Omental fat pad (tissue), 4 donors: ENCODE data around the gene AUTS2. TPM values are rescaled to one million over a fixed set of nuclear protein-coding genes. Genes with fewer than 3 reads are reported as not detected.

Source experiments
- ATAC-seq: fragments of 150-250 bp; one replicate; pipeline ENCODE4 v1.9.1; 2016; ENCODE audit warnings: mild to moderate bottlenecking, moderate library complexity; ENCODE audit not compliant: low FRiP score
- DNase-seq: peaks from one replicate; pipeline ENCODE4 v3.0.0-alpha.2; 2019; ENCODE audit warnings: low spot score
- total RNA-seq, 4 donors: library from RNA; depleted of rRNA; stranded (reverse); fragments of >200 nt; gene quantifications; one replicate each; pipeline ENCODE4 v1.1.0, GENCODE V29; 2016
- TF ChIP-seq, protein P1 (sequence below), 3 donors: fragments of 450-650 bp; IDR thresholded peaks; one replicate each; pipeline ENCODE4 v1.5.1; 2016 to 2017; ENCODE audit warnings: antibody characterized with exemption in 3 of 3, mild to moderate bottlenecking in 3 of 3, moderate library complexity in 2 of 3

The AUTS2 gene
- total RNA-seq, 4 donors from 2014 or later = 13.2 to 27.0 (median 21.2) TPM

DNA sequence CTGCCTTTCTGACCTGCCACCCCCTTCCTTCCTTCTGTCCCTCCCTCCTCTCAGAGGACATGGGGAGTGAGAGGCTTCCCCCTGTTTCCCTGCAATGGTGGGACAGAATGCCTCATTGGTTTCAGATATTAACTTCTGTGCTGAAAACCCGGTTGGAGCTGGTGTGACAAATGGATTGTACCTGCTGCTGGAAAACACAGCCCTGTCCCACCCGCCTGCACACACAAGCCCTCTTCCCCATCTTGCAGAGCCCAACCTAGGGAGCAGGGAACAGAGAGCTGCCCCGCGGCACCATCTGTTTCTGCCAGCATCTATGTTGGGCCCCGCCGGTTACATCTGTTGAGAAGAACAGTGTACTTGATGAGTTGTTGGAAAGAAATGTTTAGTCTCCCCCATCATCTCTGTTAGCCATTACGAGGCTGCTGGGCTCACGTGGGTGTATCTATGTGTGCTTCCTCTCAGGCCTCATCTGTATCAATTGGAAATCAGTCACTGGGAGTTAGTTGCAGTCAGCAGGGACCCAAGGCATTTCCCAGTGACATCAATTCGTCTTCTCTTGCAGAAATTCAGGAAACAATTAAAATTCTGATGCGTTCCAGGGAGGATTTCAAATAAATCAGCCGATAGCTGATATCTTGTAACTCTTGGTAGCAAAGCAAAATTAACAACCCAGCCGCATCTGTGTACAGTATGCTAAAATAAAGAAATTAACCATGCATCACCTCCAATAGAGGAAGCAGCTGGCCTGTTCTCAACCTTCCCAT, 808.1 kb downstream of the AUTS2 start:
- TF ChIP-seq, protein P1, sequence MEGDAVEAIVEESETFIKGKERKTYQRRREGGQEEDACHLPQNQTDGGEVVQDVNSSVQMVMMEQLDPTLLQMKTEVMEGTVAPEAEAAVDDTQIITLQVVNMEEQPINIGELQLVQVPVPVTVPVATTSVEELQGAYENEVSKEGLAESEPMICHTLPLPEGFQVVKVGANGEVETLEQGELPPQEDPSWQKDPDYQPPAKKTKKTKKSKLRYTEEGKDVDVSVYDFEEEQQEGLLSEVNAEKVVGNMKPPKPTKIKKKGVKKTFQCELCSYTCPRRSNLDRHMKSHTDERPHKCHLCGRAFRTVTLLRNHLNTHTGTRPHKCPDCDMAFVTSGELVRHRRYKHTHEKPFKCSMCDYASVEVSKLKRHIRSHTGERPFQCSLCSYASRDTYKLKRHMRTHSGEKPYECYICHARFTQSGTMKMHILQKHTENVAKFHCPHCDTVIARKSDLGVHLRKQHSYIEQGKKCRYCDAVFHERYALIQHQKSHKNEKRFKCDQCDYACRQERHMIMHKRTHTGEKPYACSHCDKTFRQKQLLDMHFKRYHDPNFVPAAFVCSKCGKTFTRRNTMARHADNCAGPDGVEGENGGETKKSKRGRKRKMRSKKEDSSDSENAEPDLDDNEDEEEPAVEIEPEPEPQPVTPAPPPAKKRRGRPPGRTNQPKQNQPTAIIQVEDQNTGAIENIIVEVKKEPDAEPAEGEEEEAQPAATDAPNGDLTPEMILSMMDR (IDR thresholded peaks at IDR 0.05) = no peak
- DNase-seq (no peak), ATAC-seq (no peak)

DNA sequence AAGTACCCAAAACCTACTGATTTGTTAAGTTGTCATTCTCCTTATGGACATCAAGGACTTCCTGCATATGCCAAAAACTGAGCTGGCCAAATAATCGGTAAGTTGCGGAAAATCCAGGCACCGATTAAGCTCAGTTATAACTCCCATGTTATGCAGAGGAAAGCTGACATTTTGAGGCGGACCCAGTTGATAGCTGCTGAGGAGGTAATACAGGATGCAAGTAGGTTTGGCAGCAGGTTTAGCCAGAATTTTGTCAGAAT, 808.6 kb downstream of the AUTS2 start:
- DNase-seq (no peak), ATAC-seq (no peak)
- TF ChIP-seq, protein P1 (IDR thresholded peaks at IDR 0.05) = no peak

DNA sequence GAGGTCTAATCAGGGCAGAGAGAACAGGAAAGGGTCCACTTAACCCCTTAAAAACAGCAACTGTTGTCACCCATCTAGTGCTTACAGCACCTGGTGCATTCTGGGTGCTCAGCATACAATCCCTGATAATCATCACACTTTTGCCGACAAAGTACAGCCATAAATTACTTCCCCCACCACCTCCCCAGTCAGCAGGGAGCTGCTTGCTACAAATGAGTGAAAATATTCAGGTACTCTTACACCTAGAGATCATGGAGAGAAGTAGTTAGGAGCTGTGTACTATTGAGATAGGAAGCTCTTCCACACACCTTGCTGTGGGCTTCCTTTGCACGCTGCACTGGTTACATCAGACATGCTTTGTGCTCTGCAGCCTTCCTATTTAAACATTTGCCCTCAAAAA, 810.2 kb downstream of the AUTS2 start:
- no peak for ATAC-seq
- TF ChIP-seq, protein P1 (IDR thresholded peaks at IDR 0.05) = no peak
- no peak for DNase-seq

DNA sequence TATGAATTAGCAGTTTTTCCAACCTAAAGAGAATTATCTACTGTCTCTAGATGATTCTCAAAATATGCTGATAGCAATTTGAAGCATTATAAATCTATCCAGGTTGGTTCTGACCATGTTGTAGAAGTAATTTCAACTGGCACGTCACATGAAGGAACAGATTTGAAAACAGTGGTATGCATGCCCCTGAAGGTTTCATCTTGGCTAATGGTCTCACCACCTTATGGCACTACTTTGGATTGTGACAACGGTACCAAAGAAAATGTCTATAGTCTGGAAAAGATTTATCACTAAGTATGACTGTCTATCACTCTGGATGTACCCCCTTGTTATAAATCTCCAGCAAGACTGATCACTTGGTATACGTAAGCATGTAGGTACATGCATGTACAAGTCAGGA, 810.6 kb downstream of the AUTS2 start:
- ATAC-seq = no peak
- TF ChIP-seq, protein P1 (IDR thresholded peaks at IDR 0.05) = no peak
- DNase-seq = no peak

DNA sequence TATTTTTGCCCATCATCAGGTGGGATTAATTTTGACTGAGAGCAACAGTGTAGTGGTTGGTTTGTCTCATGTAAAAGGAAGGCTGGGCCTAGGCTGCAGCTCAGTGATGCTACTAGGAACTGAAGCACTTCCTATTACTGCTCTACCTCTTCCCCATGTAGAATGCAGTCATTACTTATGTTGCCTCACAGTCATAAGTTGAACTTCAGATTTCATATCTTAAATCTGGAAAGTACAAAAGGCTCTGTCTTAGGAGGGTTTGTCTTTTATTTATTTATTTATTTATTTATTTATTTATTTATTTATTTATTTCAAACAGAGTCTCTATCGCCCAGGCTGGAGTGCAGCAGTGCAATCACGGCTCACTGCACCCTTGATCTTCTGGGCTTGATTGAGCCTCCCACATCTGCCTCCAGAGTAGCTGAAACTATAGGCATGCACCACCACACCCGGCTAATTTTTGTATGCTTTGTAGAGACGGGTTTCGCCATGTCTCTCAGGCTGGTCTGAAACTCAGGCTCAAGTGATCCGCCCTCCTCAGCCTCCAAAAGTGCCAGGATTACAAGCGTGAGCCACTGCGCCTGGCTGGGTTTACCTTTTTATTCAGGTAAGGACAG, 812.0 kb downstream of the AUTS2 start:
- ATAC-seq = no peak
- DNase-seq = no peak
- TF ChIP-seq, protein P1 (IDR thresholded peaks at IDR 0.05) = no peak

DNA sequence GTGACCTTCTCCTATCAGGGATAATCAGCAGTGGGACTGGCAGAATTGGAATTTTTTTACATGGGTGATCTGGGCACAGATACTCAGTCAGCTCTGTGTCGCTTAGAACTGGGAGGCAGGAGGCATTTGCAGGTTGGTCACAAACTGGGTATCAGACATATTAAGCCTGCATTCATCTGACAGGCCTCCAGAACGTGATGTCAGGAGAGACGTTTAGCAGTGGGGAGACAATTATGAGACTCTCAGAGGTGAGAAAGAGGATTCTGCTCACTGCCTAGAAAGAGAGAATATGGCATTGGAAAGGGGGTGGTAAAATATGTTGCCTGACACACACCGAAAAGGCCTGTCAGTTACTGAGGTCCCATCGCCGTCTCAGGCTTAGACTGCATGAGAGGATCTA, 816.1 kb downstream of the AUTS2 start:
- TF ChIP-seq, protein P1 (IDR thresholded peaks at IDR 0.05) = no peak
- DNase-seq (no peak), ATAC-seq (no peak)
